Retinal pigment epithelial cell (primary cell): ENCODE measurements around the gene SRSF7.
"Not testable (repeated sequence)": the region's sequence is repeated elsewhere in the genome, so short reads cannot be mapped to it uniquely, and the experiment has no call there.

Experiments used
- DNase-seq: peaks from one replicate; pipeline ENCODE4 v3.0.0-alpha.2; 2010; ENCODE audit warnings: low read depth
- H3K4me3 ChIP-seq: 2 replicates; pipeline ENCODE4 v1.5.1; 2011; ENCODE audit warnings: mild to moderate bottlenecking, low read length, control low read depth, moderate library complexity
- CTCF ChIP-seq: conservative IDR thresholded peaks from 2 replicates; pipeline ENCODE4 v1.5.1; 2011; ENCODE audit warnings: low read depth, low read length, control low read depth, inconsistent platforms

SRSF7 gene

DNA sequence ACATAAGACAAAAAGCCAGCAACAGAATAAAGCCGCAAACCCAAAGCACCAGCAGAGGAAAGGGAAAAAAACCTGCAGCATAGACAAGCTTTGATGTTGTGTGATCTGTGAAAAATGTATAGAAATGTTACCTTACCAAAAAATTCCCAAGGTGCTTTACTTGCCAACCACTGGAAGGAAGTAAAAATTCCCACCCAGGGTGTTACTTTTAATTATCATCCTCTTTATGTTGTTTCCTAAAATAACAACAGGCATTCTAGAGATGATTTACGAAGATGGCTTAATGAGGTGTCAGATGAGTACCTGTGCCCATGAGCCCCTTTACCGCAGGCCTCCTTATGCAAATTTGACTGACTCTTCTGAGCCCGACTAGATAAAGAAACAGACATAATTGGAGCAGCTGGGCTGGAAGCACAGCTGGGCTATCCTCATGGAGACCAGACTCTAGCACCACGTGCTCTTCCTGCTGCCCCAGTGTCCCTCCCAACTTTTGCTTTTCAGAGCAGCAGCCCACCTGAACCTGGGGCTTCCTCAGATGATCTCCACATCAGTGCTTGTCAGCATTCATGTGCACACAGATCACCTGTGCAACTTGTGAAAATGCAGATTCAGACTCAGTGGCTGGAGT lies 41.5 kb downstream of the SRSF7 start:
- no peak overlapping the region for H3K4me3 ChIP-seq
- DNase-seq: no peak
- no peak for TF ChIP-seq CTCF

DNA sequence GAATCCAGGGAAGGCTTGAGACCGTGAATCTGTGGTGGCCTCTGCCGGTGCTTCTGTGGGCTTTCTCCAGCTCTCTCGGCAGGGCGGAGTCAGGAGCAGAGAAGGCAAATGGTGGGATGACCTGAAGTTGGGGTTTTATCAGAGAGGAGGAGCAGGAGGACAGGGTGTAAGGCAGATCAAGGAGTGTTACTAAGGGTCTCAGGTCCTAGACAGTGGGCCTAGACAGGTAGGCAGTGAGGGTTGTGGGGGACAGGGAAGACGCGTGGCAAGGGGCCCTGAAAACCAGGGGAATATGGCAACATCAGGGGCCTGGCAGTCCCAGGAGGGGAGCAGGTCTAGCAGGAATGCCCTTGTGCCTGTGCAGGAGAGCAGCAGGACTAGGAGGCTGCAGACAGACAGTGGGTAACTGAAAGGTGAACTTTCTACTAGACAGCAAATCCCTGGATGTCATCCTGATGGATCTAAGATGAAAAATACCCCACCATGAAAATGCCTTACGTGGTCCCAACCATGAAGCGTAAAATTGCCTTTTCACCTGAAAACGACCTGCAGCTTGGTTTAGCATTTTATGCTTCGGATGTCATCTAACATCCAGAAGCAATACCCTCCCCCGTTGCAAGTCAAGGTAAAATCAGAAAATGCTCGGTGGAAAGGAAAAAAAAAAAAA lies 42.1 kb downstream of the SRSF7 start:
- no peak overlapping the region for H3K4me3 ChIP-seq
- no peak for DNase-seq
- no peak for TF ChIP-seq CTCF

GRCh38 chr2:38708491-38708890 lies 42.7 kb downstream of the SRSF7 start:
- not testable (repeated sequence) for H3K4me3 ChIP-seq, DNase-seq

GRCh38 chr2:38706846-38707345 lies 44.3 kb downstream of the SRSF7 start:
- DNase-seq: no peak
- H3K4me3 ChIP-seq: no peak overlapping the region
- no peak for TF ChIP-seq CTCF

DNA sequence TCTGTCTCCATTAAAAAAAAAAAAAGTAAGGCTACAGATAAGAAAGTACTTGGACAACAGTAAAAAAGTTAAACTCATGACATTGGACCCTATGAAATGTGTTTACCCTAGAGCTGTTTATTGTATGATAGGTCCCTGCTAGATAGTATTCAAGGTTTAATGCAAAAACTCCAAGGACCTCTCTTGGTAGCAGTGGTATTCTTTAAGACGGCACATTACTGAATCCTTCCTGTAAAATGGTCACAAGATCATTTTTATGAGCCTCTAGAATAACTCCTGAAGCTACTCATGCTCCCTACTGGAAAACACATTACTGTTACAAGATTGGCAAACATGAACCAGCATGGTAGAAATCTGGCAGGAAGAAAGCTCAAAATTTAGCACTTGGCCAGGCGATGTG lies 46.5 kb downstream of the SRSF7 start:
- no peak for DNase-seq
- no peak overlapping the region for H3K4me3 ChIP-seq
- no peak for TF ChIP-seq CTCF

GRCh38 chr2:38703336-38703735 lies 47.8 kb downstream of the SRSF7 start:
- H3K4me3 ChIP-seq, DNase-seq: not testable (repeated sequence)

DNA sequence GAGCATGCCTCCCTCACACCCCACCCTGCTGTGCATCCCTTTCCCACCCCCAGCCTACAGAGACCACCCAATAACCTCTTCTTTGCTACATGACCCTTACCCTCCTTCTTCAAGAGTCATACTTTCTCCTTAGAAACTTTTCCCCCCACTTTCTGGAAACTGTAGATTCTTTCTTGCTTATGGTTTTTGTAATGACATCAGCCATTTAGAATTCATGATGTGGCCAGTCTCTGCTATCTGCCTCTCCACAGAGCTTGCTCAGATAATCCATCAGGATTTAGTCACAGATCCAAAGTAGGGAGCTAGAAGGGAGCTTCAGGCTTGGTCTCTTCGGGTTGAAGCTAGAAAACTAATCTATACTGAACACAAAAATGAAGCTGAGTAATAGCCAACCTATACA lies 48.7 kb downstream of the SRSF7 start:
- TF ChIP-seq CTCF: no peak
- no peak overlapping the region for H3K4me3 ChIP-seq

DNA sequence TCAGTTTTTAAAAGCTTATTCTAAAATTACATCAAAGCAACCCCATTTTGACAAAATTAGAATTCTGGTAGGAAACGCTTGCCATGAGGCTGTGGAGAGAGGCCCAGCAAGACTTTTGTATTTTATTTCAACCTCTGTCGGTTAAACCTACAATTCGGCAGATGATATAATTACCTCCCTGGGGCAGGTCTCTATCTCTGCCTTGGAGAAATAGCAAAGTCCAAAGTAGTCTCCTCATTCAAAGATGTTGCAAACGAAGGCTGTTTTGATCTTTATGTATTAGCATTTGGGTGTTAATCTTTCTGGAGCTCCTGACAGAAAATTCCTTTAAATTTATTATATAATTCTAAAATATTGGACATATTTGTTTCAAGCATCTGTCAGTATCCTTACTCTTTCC lies 49.6 kb downstream of the SRSF7 start:
- no peak for TF ChIP-seq CTCF
- H3K4me3 ChIP-seq: no peak overlapping the region
- DNase-seq: no peak

More for the DNA sequence above, 48.7 kb downstream of the SRSF7 start:
- no peak for DNase-seq
